Adrenal gland (tissue), 12 donors: ENCODE data around the gene PLS1. TPM values are rescaled to one million over a fixed set of nuclear protein-coding genes. Genes with fewer than 3 reads are reported as not detected.
A peak's percentile ranks its signal among the peaks of the same experiment; 100 is the strongest.

Experiments
- DNase-seq, 7 donors: peaks; one replicate each; pipeline ENCODE4 v3.0.0-alpha.2; 2019 to 2020
- H3K27ac ChIP-seq, 5 donors: fragments of 200-600 bp; sonication (generic) in 4 of 5; 1 replicate in 3 of 5; 2 replicates in 2 of 5; pipeline versions ENCODE4 v1.5.1 to v1.8.0; 2016 to 2020; ENCODE audit warnings: mild to moderate bottlenecking in 1 of 5
- H3K27me3 ChIP-seq: fragments of 200-600 bp; 2 replicates; pipeline ENCODE4 v1.8.0; 2021
- H3K36me3 ChIP-seq, 2 donors: fragments of 200-600 bp; replicated peaks in 1 of 2; 1 replicate in 1 of 2; 2 replicates in 1 of 2; pipeline versions ENCODE4 v1.5.1 to v1.8.0; 2018 to 2022
- H3K4me1 ChIP-seq, 2 donors: fragments of 200-600 bp; replicated peaks in 1 of 2; 1 replicate in 1 of 2; 2 replicates in 1 of 2; pipeline versions ENCODE4 v1.5.1 to v1.8.0; 2018 to 2021
- H3K4me3 ChIP-seq, 4 donors: fragments of 200-600 bp; sonication (generic) in 3 of 4; one replicate each; pipeline ENCODE4 v1.5.1; 2016 to 2018
- H3K9me3 ChIP-seq, 3 donors: fragments of 200-600 bp; sonication (generic) in 1 of 3; replicated peaks in 1 of 3; 1 replicate in 2 of 3; 2 replicates in 1 of 3; pipeline versions ENCODE4 v1.5.1 to v1.8.0; 2016 to 2021
- CTCF ChIP-seq, 6 experiments: fragments of 450-650 bp in 4 of 6; fragments of 200-600 bp in 2 of 6; sonication (generic) in 1 of 6; IDR thresholded peaks; 1 replicate in 5 of 6; 2 replicates in 1 of 6; pipeline versions ENCODE4 v1.5.1 to v1.8.0; 2016 to 2021; ENCODE audit warnings: antibody characterized with exemption in 6 of 6, mild to moderate bottlenecking in 2 of 6, moderate library complexity in 1 of 6
- POLR2A ChIP-seq, 2 donors: fragments of 450-650 bp; IDR thresholded peaks; one replicate each; pipeline ENCODE4 v1.6.1; 2017; ENCODE audit warnings: antibody characterized with exemption in 2 of 2, mild to moderate bottlenecking in 2 of 2, moderate library complexity in 1 of 2
- WGBS, 4 donors: extraction: QIAGEN DNeasy Blood & Tissue Kit in 2 of 4; methylation state at CpG; one replicate each; pipeline versions ENCODE4 v1.1.5 to v1.1.7; 2013 to 2017; 5-methylcytosine and 5-hydroxymethylcytosine counted together
- intact Hi-C, 2 donors: fragments of 100-400 bp; cut with DNase I; formaldehyde crosslinking; loops; one replicate each; pipeline versions ENCODE4 v1.14.1 to v1.15.0; 2022 to 2023
- polyA plus RNA-seq, 3 donors: library from polyadenylated mRNA; stranded (reverse); fragments of 200-250 nt in 2 of 3; fragments of 350-450 nt in 1 of 3; fragmentation: Illumina TruSeq in 1 of 3; extraction: RNeasy Lipid Tissue Mini Kit (QIAGEN cat#74804) in 1 of 3; gene quantifications; one replicate each; pipeline ENCODE4 v1.2.3, GENCODE V29; 2013 to 2014
- total RNA-seq, 9 donors: library from RNA; depleted of rRNA in 4 of 9; stranded (reverse); fragments of >200 nt in 4 of 9; fragments of 120-200 nt in 1 of 9; fragmentation: NEBNext Ultra II Directional in 1 of 9; extraction: Animal tissue kit (Norgen Biotek cat#: 25700) in 1 of 9; gene quantifications; one replicate each; pipeline versions ENCODE4 v1.1.0 to v1.2.4, GENCODE V29; 2013 to 2023
- donor health status: healthy with polysubstance abuse.
- donor health status: Bipolar disorder and iron deficiency.
- donor health status: DM: yes; HTN: yes; CAD: no.
- donor health status: DM: no; HTN: no; CAD: no.
- donor health status: DM: no; HTN: no; CAD: no.
- donor health status: DM: yes; HTN: yes; CAD: no.

The PLS1 gene
- total and polyA plus RNA-seq, 12 donors = 0.74 to 12.9 (median 7.9) TPM

GRCh38 chr3:142648950-142649349, 52.8 kb downstream of the PLS1 start:
- no peak overlapping the region for H3K27ac ChIP-seq
- H3K4me3 ChIP-seq = no peak overlapping the region
- DNase-seq = no peak
- 91 to 93% (median 93%) methylated on average over 3 of the region's 3 CpGs for WGBS, 4 donors
- H3K27me3 ChIP-seq = no peaks in the 10 kb centered on the region
- TF ChIP-seq POLR2A (IDR thresholded peaks at IDR 0.05) = no peak
- TF ChIP-seq CTCF (IDR thresholded peaks at IDR 0.05) = no peak
- no peaks in the 10 kb centered on the region for H3K4me1 ChIP-seq
- intact Hi-C loops = no loop called here
- H3K9me3 ChIP-seq = no peaks in the 10 kb centered on the region
- no peaks in the 10 kb centered on the region for H3K36me3 ChIP-seq

GRCh38 chr3:142650001-142650693, 54.0 kb downstream of the PLS1 start:
- no peak overlapping the region for H3K27ac ChIP-seq
- H3K36me3 ChIP-seq = no peaks in the 10 kb centered on the region
- TF ChIP-seq POLR2A (IDR thresholded peaks at IDR 0.05) = no peak
- no peak for TF ChIP-seq CTCF (IDR thresholded peaks at IDR 0.05)
- intact Hi-C loops = no loop called here
- H3K9me3 ChIP-seq = no peaks in the 10 kb centered on the region
- no peaks in the 10 kb centered on the region for H3K27me3 ChIP-seq
- H3K4me1 ChIP-seq = no peaks in the 10 kb centered on the region
- 50 to 67% (median 57%) methylated on average over 6 of the region's 6 CpGs for WGBS, 4 donors
- peak in 2 of 7 donors; percentile 2 to 16 for DNase-seq
- H3K4me3 ChIP-seq = no peak overlapping the region

- no peak for TF ChIP-seq CTCF (IDR thresholded peaks at IDR 0.05)
- TF ChIP-seq POLR2A (IDR thresholded peaks at IDR 0.05) = no peak
- Histone ChIP-seq H3K27me3 (no peaks in the 10 kb centered on the region), H3K27ac (no peak overlapping the region), H3K36me3 (no peaks in the 10 kb centered on the region), H3K4me3 (no peak overlapping the region), H3K4me1 (no peaks in the 10 kb centered on the region), H3K9me3 (no peaks in the 10 kb centered on the region)
- no peak for DNase-seq
- intact Hi-C loops = no loop called here
These were observed 55.5 kb downstream of the PLS1 start for GRCh38 chr3:142651711-142652110.

GRCh38 chr3:142652826-142653292, 56.7 kb downstream of the PLS1 start:
- H3K27ac ChIP-seq = no peak overlapping the region
- intact Hi-C loops = no loop called here
- 81 to 89% (median 86%) methylated on average over 8 of the region's 8 CpGs for WGBS, 4 donors
- H3K36me3 ChIP-seq = no peaks in the 10 kb centered on the region
- no peak overlapping the region for H3K4me3 ChIP-seq
- no peaks in the 10 kb centered on the region for H3K9me3 ChIP-seq
- TF ChIP-seq POLR2A (IDR thresholded peaks at IDR 0.05) (no peak), CTCF (IDR thresholded peaks at IDR 0.05) (no peak)
- H3K27me3 ChIP-seq = no peaks in the 10 kb centered on the region
- no peaks in the 10 kb centered on the region for H3K4me1 ChIP-seq
- no peak for DNase-seq
